Middle frontal gyrus (tissue), 1 donor: ENCODE data around the gene UNC119.

Experiments used
- DNase-seq: peaks from one replicate; pipeline ENCODE4 v3.0.0-alpha.2; 2015; ENCODE audit warnings: low spot score; ENCODE audit errors: extremely low spot score

Gene UNC119

DNA sequence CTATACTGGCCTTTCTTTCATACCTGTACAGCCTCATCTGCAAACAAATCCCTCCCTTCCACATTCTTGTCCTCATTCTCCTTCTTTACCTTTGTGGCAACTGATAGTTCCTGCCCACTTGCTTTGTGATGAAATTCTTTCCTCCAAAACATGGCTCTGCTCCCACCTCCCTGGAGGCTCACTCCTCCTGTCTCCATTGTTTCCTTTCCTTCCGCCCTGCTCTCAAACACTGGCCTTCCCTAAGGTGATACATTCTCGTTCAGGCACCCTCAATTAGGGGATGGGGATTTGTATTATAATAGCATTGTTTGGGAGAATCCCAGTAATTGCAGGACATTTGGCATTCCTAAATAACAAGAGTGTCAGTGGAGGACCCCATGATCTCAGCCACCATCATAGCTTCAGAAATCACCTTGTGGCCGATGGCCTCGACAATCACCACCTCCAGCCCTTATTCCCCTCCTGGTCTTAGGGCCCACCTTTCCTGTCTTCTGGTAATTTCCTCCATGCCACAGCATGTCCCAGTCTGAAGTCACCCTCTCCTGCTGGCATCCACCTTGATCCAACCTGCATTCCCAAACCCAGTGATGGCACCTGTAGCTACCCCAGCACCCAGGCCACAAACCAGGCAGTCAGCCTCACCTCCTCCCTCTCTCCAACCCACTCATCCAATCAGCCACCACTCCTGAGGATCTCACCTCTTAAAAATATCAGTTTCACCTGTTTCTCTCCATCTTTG is 7.9 kb downstream of the UNC119 start:
- DNase-seq, result no peak

DNA sequence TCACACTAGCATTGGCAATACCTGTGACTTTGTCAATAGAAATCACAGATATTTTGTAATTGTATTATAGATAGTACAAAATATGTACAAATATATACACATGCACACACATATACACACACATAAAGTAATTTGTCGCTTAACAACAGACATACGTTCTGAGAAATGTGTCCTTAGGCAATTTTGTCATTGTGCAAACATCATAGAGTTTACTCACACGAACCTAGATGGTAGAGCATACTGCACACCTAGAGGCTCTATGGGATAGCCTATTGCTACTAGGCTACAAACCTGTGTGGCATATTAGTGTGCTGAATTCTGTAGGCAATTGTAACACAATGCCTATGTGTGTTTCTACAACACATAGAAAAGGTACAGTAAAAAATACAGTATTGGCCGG is 11.0 kb downstream of the UNC119 start:
- no peak for DNase-seq

DNA sequence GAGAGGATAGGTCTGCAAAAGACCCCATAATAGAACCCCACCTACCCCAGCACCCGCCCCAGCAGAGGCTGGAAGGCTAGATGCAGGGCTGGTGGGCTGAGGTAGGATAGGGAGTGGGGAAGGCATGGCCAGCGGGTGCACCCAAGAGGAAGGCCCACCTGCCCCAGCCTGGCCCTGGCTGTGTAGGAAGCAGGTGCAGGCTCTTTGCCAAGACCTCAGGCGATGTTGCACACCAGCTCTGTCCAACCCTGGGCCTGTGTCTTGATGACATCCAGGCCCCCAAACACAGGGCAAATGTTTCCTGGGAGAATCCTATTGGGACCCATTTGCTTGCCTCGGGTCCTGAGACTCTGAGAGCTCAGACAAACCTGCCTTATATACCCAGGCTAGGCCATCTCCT is 12.2 kb downstream of the UNC119 start:
- DNase-seq, result no peak

DNA sequence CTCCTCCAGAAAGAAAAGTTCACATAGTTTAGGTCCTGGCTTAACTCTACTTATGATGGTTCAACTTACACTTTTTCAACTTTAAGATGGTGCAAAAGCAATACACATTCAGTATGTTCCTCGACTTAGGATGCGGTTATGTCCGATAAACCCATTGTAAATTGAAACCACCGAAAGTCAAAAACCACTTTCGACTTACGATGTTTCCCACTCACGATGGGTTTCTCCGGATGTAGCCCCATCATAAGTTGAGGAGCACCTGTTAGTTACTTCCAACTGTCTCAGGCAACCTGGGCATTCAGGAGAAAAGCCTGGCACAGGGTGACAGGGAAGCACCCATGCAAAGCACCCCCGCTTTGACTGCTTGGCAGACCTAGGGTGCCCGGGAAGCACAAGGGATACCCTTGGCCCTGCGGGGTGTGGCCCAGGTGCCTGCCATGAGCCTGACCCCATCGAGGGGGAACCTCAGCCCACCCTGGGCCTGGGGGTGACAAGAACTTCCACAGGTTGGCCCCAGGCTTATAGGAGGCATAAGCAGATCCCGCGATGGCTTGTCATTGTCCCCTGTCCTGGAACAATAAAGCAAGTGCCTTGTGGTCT is 14.0 kb downstream of the UNC119 start:
- no peak for DNase-seq

DNA sequence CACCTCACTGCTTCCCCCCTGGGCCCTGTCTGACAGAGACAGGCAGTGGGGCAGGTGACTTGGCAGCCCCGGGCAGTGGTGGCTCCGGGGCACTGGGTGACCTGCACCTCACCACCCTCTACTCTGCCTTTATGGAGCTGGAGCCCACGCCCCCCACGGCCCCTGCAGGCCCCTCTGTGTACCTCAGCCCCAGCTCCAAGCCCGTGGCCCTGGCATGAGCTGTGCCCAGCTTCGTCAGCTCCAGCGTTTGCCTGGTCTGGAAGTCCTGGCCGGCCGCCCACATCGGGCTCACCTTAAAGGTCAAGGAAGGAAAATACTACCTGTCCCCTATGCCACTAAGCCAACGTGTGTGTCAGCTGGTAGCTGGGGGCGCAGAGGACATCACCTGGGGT is 15.2 kb downstream of the UNC119 start:
- DNase-seq, result no peak

DNA sequence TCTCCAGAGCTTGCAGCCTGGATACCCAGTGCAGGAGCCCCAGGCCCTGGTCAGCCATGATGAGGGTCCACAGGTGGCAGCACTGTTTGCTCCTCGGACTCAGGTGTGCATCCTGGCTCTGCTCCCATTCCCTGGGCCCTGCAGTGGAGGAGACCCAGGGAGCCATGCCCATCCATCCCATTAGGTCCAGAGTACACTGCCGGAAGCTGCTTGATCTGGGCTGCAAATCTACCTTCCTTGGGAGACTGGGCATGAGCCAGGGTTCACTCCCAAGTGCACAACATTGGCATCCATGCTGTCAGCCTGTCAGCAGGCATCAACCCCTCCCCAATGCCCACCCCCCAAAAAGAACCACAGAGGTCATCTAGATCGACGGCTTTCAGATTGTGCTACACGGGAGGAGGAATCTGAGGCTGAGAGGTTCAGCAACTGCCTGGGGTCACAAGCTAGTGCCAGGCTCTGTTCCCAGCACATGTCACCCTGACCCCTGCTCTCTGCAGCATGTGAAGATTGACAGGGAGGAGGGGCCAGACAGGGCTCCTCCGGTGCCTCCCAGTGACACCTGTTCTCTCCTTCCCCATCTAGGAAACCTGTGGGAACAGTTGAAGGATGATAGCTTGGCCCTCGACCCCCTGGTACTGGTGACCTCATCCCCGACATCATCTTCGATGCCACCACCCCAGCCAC is 15.7 kb downstream of the UNC119 start:
- no peak for DNase-seq

DNA sequence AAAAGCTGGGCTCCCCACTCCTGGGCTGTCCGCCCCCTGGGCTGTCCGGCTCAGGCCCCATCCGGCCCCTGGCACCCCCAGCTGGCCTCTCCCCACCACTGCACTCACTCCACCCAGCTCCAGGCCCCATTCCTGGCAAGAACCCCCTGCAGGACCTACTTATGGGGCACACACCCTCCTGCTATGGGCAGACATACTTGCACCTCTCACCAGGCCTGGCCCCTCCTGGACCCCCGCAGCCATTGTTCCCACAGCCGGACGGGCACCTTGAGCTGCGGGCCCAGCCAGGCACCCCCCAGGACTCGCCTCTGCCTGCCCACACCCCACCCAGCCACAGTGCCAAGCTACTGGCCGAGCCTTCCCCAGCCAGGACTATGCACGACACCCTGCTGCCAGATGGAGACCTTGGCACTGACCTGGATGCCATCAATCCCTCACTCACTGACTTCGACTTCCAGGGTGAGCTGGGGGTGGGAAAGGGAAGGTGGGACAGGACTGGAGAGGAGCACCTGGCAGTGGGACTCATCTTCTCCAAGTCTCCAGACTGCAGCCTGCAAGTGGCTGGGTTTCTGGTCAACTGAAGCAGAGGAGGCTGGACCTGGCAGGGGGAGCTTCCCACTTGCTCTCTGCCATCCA is 17.6 kb downstream of the UNC119 start:
- no peak for DNase-seq

DNA sequence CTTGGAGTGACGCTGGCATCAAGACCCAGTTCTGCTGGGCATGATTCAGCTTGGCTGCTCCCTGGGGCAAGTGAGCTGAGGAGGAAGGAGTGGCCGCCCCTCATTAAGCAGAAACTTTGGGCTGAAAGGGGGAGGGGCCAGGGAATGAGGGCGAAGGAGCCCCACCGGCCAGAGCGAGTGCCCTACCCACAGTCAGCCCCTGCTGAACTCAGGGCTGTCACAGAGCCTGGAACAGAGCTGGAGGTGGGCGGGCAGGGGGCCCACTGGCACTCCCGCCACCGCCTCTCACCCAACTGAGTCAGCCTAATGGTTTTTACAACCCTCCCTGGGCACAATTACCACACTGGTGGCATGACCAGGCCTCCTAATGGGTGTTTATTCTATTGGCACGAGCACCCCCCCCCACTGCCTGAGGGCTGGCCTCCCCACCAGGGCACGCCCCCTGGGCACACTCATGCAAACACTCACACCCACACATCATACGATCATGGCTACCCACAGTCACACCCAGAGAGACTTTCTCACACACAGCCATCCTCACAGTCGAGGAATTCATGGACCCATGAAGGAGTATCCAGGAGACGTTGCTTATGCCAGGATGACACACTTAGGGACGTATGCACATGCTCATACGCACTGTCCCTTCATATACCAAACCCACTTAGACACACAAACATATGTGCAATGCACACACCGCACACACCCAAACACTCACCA is 19.2 kb downstream of the UNC119 start:
- DNase-seq, result no peak

DNA sequence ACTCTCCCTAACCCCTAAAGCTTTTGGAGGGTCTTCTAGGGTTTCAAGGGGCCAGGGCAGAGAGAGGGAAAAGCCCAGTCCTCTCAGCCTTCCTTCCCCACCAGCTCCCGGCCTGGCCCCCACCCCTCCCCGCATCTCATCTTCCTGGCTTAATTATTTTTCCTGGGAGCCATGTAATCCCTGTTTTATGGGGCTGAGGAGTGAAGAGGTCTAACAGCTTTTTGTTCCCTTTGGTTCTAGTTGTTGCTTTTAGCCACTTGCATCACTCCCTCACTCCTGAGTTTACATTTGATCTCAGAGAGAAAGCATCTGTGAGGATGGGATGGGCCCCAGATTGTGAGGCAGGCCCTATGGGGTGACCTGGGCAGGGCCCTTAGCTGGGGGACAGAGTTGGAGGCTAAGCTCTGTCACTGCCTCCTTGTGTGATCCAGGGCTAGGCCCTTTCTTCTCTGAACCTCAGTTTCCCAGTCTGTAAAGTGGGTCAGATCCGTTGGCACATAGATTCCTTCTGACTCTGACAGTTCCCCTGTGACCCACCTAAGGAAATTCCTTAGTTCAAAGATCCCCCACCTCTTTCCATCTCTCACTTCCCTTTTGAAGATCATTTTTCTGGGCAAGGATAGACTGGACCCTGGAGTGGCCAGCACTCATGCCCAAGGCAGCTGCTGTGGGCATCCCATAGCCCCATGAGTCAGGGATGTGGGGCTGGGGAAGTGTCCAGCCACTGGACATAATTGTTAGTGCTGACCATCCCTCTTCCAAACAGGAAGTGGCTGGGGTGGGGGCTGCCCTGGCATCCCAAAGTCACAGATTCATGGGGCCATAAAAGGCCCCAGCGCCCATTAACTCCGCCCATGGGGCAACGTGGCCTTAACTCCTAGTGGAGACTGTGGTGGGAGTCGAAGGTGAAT is 20.1 kb downstream of the UNC119 start:
- no peak for DNase-seq

DNA sequence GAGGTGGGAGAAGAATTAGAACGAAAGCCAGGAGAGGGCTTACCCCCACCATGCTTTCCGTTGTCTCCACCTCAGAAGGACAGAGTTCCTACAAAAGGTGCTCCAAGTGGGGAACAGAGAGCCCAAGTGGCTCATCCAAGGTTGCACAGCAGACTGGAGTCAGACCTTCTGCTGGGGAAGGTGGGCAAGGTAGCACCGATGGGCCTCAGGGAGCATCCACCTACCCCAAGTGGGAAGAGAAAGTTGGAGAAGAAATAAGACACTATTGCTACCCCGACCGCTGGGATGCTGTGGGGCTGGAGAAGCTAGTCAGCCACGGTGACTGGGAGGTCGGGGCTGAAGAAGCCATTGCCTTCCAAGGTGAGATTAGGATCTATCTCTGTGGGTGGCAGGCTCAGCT is 21.5 kb downstream of the UNC119 start:
- no peak for DNase-seq

DNA sequence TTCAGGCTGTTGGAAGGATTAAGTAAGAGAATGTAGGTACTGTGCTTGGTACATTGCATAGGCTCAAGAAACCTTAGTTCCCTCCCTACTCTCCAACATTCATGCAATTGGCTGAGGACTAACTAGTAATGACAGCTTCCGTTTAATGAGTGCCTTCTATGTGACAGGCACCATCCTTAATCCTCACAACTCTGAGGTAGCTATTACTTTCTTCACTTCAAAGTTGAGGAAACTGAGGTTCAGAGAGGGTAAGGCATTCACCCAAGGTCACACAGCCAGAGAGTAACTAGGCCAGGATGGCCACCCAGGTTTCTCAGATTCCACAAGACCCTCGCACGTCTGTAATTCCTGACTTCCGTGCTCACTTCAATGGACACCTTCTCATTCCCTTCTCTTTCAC is 22.2 kb downstream of the UNC119 start:
- DNase-seq, result no peak

DNA sequence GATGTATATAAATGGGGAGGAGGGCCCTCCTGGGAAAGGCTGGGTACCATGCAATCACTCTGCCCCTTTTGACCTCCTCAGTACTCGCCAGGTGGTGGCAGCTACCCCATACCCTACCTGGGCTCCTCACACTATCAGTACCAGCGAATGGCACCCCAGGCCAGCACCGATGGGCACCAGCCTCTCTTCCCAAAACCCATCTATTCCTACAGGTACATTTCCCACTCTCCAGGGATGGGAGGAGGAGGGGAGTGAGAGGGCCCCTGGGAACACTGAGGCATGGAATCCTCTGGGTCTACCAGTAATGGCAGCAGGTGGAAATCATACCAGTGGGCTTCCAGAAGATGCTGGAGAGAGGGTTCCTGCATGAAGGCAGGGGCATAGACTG is 23.4 kb downstream of the UNC119 start:
- DNase-seq, result no peak

DNA sequence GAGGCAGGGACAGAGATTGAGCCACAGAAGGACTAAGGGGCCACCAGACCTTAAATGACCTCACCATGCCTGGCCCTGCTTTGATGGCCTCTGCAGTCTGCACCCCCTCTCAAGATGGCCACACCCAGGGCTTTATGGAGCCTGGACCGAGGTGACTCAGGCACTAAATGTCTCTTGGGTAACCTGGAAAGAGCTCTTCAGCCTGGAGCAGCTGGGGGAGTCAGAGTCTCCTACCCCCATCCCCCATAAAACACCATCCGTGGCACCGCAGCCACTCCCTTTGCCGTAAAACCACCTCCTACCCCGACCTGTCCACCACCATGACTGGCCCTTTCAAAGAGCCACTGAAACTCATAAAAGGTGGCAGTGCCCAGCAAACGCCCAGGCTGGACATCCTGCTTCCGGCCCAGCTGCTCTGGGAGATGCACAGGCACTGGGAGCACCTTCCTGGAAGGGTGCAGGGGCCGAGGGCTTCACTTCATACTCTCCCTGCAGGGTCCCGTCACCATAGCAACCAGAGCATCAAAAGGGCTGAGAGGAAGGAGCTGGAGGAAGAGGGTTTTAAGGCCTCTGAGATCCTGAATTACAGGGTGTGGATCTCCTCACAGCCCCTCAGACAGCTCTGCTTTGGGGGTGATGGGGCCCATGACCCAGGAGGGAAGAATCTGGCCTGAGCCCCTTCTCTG is 24.0 kb downstream of the UNC119 start:
- no peak for DNase-seq

DNA sequence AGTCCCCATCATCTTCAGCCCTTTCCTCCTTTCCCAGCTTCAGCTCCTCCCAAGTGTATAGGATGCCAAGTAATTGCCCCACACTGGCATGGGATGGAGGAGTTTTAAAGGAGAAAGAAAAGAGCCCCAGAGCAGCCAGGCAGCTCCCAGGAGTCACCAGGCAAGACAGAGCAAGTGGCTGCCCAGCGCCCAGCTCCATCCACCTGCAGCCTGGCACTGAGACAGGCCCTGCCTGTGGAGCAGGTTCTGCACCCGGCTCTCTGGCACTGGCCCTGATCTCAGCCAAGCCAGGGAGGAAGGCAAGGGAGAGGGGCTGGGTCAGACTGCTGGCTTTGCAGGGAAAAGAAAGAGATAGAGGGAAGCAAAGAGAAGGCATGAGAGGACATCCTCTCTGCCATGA is 24.6 kb downstream of the UNC119 start:
- DNase-seq, result no peak

DNA sequence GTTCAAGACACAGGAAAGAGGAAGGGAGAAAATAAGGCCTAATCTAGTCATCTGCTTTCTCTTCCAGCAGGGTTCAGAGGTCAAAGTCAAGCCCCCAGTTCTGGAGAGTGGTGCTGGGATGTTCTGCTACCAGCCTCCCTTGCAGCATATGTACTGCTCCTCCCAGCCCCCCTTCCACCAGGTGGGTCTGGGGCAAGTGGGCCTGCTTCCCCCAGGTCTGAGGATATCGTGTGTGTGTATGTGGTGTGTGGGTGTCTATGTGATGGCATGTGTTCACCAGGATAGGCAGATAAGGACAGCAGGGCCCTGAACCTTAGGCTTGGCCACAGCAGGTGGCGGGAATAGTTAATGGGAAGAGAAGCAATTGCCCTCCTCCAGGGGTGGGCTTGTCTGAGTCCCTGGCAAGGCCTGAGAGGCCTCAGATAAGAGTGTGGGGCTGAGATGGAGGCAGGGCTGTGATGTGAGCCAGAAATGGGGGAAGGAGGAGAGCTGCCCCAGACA is 25.2 kb downstream of the UNC119 start:
- no peak for DNase-seq

DNA sequence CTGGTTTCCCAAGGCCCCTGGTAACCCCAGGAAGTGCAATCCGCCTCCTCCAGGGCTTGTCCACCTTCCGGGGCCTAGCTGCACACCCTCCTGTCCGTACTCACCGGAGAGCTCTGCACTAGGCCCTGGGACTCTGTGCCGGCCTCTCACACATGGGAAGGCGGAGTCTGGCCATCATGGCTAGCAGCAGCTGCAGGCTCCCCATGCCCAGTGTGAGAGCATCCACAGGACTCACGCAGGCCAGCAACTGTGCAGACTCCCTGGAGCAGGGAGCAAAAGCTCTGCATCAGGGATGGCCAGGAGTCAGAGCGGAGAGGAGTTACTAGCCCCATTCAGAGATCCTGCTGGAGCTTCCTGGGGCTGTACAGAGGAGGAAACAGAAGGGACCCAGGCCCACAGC is 26.0 kb downstream of the UNC119 start:
- no peak for DNase-seq

DNA sequence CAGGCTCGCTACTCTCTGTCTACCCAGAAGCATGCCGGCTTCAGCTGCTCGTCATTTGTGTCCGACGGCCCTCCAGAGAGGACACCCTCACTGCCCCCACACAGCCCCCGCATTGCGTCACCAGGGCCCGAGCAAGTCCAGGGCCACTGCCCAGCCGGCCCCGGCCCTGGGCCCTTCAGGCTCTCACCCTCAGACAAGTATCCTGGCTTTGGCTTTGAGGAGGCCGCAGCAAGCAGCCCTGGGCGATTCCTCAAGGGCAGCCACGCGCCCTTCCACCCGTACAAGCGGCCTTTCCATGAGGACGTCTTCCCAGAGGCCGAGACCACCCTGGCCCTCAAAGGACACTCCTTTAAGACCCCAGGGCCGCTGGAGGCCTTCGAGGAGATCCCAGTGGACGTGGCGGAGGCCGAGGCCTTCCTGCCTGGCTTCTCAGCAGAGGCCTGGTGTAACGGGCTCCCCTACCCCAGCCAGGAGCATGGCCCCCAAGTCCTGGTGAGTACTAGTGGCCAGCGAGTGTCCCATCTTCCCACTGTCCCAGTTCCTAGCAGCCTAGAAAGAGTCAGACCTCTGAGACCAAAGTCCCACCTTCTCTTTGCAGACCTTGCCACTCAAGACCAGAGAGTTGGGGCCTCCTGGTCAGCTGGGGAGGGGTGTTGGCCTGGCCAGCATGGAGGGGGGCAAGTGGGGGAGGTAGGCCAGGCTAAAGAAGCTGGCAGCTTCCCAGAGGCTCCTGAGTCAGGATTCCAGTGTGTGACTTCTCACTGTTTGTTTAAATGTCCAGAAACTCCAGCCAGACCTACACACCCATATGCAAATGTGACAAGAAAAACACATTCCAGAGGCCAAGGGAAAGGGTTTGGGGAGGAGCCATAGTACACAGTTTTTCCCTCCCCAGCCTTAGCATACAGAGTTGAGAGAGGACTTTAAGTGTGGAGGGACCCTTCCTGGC is 27.7 kb downstream of the UNC119 start:
- DNase-seq, result no peak

DNA sequence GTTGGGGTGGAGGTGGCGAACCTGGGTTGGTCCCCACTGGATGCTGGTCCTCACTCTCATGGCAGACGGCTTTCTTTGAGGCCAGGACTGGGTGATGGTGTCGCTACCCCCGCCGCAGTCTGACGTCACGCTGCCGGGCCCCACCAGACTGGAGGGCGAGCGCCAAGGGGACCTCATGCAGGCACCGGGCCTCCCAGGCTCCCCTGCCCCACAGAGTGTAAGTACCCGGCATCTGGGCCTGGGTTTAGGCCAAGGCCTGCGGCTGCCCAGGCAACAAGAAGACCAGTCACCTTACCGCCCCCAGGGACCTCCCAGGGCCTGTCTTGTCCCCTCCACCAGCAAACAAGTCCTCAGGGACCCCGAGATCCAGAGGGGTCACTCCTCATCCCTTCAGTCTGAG is 28.5 kb downstream of the UNC119 start:
- DNase-seq, result no peak

DNA sequence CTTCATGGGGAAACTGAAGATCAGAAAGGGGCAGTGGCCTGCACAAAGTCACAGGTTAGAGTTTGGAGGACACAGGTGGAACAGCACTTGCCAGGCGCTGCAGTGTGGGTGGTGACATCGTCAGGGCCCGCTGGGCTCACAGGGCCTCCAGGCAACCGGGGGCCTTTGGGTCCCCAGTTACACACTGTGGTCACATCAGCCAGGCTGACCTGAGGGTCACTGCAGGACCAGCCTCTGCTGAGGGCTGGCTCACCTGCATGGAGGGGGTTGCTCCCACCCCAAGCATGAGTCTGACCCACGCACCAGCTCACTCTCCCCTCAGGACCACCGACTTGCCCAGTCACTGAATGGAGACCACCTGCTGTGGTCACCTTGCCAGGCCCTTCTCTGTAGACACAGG is 29.2 kb downstream of the UNC119 start:
- no peak for DNase-seq
